GM12865 (cell line): ENCODE results near the gene ERC1.
A peak's percentile ranks its signal among the peaks of the same experiment; 100 is the strongest.

ENCODE experiments used
- DNase-seq: peaks from one replicate; pipeline ENCODE4 v3.0.0; 2010; ENCODE audit warnings: low read depth
- H3K4me3 ChIP-seq: 2 replicates; pipeline ENCODE4 v1.5.1; 2011; ENCODE audit warnings: mild to moderate bottlenecking, low read depth, low read length, control low read depth
- CTCF ChIP-seq: IDR thresholded peaks from 2 replicates; pipeline ENCODE4 v1.5.1; 2011; ENCODE audit warnings: low read length, control low read depth, low read depth, inconsistent platforms; ENCODE audit not compliant: insufficient read depth; ENCODE audit errors: missing control alignments

Gene ERC1

GRCh38 chr12:949453-950191, 41.4 kb upstream of the ERC1 start, which contains the start of gene RAD52:
Gene RAD52, minus strand, starts transcription at chr12:949694. Its CDS starts 16,636 bp downstream, at chr12:933058.
- peak; percentile 100 for DNase-seq
- peak; percentile 95 for TF ChIP-seq CTCF
- H3K4me3 ChIP-seq: peak within 1 kb of the TSS; percentile 77

- no peak for TF ChIP-seq CTCF
- DNase-seq: no peak
These were observed 39.8 kb upstream of the ERC1 start for GRCh38 chr12:951176-951575.

GRCh38 chr12:953776-954175, 37.2 kb upstream of the ERC1 start:
- DNase-seq: no peak
- H3K4me3 ChIP-seq: no peak overlapping the region
- no peak for TF ChIP-seq CTCF

More at GRCh38 chr12:951176-951575, 39.8 kb upstream of the ERC1 start:
- no peak overlapping the region for H3K4me3 ChIP-seq

GRCh38 chr12:954741-955140, 36.3 kb upstream of the ERC1 start:
- DNase-seq: no peak
- no peak overlapping the region for H3K4me3 ChIP-seq
- TF ChIP-seq CTCF: no peak

GRCh38 chr12:955939-956338, 35.1 kb upstream of the ERC1 start:
- no peak for TF ChIP-seq CTCF

GRCh38 chr12:958588-959123, 32.4 kb upstream of the ERC1 start:
- no peak for TF ChIP-seq CTCF
- H3K4me3 ChIP-seq: no peak overlapping the region
- peak; percentile 78 for DNase-seq

More at GRCh38 chr12:955939-956338, 35.1 kb upstream of the ERC1 start:
- H3K4me3 ChIP-seq: no peak overlapping the region
- no peak for DNase-seq

- DNase-seq: no peak
- TF ChIP-seq CTCF: no peak
- no peak overlapping the region for H3K4me3 ChIP-seq
These were observed 24.3 kb upstream of the ERC1 start for GRCh38 chr12:966724-967123.
